Gastroesophageal sphincter (tissue), 3 donors: Measurements from ENCODE around the gene TFRC.

ENCODE experiments used
- CTCF ChIP-seq, 4 experiments: fragments of 200-600 bp in 2 of 4; fragments of 450-650 bp in 2 of 4; sonication (generic) in 1 of 4; IDR thresholded peaks; one replicate each; pipeline ENCODE4 v1.5.1; 2017 to 2019; ENCODE audit warnings: antibody characterized with exemption in 4 of 4, mild to moderate bottlenecking in 2 of 4, moderate library complexity in 2 of 4
- POLR2A ChIP-seq, 2 donors: fragments of 450-650 bp; IDR thresholded peaks; one replicate each; pipeline ENCODE4 v1.6.1; 2017; ENCODE audit warnings: antibody characterized with exemption in 2 of 2, mild to moderate bottlenecking in 2 of 2, moderate library complexity in 1 of 2
- POLR2AphosphoS5 ChIP-seq: sonication (generic); formaldehyde crosslinking; IDR thresholded peaks from one replicate; pipeline ENCODE4 v1.6.1; 2017; ENCODE audit warnings: antibody characterized with exemption

DNA sequence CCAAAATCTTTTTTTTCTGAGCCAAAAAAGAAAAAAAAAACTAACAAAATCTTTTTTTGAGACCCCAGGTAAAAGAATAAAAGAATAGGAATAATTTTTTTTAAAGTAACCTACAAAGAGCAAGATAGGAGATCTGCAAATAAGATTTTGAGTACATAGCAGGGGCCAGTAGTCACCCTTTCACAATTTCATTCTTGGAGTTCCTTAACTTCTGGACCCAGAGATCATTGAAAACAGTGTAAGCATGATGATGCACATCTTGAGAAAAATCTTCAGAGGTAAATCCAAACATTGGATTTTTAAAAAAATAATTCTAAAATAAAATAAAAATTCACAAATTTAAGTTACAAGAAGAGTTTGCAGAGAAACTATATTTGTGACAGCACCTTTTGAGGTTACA, 18.8 kb downstream of the TFRC start:
- TF ChIP-seq CTCF (IDR thresholded peaks at IDR 0.05) (no peak), POLR2A (IDR thresholded peaks at IDR 0.05) (no peak), POLR2AphosphoS5 (no peak)
